HL-60 (cell line): Measurements from ENCODE around the gene RAI14.
"Not testable (repeated sequence)": the region's sequence is repeated elsewhere in the genome, so short reads cannot be mapped to it uniquely, and the experiment has no call there.

Source experiments
- DNase-seq, 2 experiments: peaks; one replicate each; pipeline ENCODE4 v3.0.0-alpha.2; 2010 to 2020; ENCODE audit warnings: low read depth in 1 of 2, low spot score in 1 of 2
- H3K27ac ChIP-seq: fragments of 250-450 bp; sonication (Bioruptor Pico); replicated peaks from 2 replicates; pipeline ENCODE4 v1.5.1; 2020; ENCODE audit warnings: mild to moderate bottlenecking, moderate library complexity
- H3K27me3 ChIP-seq: fragments of 250-450 bp; sonication (Bioruptor Pico); 2 replicates; pipeline ENCODE4 v1.5.1; 2021; ENCODE audit warnings: mild to moderate bottlenecking, moderate library complexity; ENCODE audit not compliant: insufficient read depth, poor library complexity, severe bottlenecking
- H3K4me3 ChIP-seq: replicated peaks from 2 replicates; pipeline ENCODE4 v1.5.1; 2011; ENCODE audit warnings: mild to moderate bottlenecking, control low read depth, low read length; ENCODE audit not compliant: insufficient read depth
- CTCF ChIP-seq: IDR thresholded peaks from one replicate; pipeline ENCODE4 v1.5.1; 2011; ENCODE audit warnings: low read length, control low read depth, inconsistent platforms; ENCODE audit not compliant: insufficient read depth
- GABPA ChIP-seq: IDR thresholded peaks from 2 replicates; pipeline ENCODE4 v1.6.1; 2012; ENCODE audit warnings: low read depth
- POLR2AphosphoS5 ChIP-seq: IDR thresholded peaks from 2 replicates; pipeline ENCODE4 v1.6.1; 2012; ENCODE audit warnings: low read depth
- SPI1 ChIP-seq: IDR thresholded peaks from 2 replicates; pipeline ENCODE4 v1.6.1; 2012; ENCODE audit warnings: low read depth, mild to moderate bottlenecking, borderline replicate concordance
- TF ChIP-seq, protein P1 (sequence below): IDR thresholded peaks from 2 replicates; pipeline ENCODE4 v1.6.1; 2012; ENCODE audit warnings: low read depth; ENCODE audit not compliant: insufficient replicate concordance

Gene RAI14

GRCh38 chr5:34826347-34826746 is 170.2 kb downstream of the RAI14 start:
- Histone ChIP-seq H3K4me3 (no peak overlapping the region), H3K27me3 (no peaks in the 10 kb centered on the region), H3K27ac (no peak overlapping the region)
- TF ChIP-seq CTCF (no peak), GABPA (no peak), SPI1 (no peak), POLR2AphosphoS5 (no peak)
- TF ChIP-seq, protein P1, sequence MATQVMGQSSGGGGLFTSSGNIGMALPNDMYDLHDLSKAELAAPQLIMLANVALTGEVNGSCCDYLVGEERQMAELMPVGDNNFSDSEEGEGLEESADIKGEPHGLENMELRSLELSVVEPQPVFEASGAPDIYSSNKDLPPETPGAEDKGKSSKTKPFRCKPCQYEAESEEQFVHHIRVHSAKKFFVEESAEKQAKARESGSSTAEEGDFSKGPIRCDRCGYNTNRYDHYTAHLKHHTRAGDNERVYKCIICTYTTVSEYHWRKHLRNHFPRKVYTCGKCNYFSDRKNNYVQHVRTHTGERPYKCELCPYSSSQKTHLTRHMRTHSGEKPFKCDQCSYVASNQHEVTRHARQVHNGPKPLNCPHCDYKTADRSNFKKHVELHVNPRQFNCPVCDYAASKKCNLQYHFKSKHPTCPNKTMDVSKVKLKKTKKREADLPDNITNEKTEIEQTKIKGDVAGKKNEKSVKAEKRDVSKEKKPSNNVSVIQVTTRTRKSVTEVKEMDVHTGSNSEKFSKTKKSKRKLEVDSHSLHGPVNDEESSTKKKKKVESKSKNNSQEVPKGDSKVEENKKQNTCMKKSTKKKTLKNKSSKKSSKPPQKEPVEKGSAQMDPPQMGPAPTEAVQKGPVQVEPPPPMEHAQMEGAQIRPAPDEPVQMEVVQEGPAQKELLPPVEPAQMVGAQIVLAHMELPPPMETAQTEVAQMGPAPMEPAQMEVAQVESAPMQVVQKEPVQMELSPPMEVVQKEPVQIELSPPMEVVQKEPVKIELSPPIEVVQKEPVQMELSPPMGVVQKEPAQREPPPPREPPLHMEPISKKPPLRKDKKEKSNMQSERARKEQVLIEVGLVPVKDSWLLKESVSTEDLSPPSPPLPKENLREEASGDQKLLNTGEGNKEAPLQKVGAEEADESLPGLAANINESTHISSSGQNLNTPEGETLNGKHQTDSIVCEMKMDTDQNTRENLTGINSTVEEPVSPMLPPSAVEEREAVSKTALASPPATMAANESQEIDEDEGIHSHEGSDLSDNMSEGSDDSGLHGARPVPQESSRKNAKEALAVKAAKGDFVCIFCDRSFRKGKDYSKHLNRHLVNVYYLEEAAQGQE, result no peak
- no peak for DNase-seq

GRCh38 chr5:34827588-34828506 is 171.7 kb downstream of the RAI14 start:
- H3K27me3 ChIP-seq, result no peaks in the 10 kb centered on the region
- TF ChIP-seq POLR2AphosphoS5, result no peak
- TF ChIP-seq SPI1, result no peak
- TF ChIP-seq GABPA, result no peak
- TF ChIP-seq CTCF, result no peak
- no peak overlapping the region for H3K4me3 ChIP-seq
- no peak for DNase-seq
- H3K27ac ChIP-seq, result no peak overlapping the region

DNA sequence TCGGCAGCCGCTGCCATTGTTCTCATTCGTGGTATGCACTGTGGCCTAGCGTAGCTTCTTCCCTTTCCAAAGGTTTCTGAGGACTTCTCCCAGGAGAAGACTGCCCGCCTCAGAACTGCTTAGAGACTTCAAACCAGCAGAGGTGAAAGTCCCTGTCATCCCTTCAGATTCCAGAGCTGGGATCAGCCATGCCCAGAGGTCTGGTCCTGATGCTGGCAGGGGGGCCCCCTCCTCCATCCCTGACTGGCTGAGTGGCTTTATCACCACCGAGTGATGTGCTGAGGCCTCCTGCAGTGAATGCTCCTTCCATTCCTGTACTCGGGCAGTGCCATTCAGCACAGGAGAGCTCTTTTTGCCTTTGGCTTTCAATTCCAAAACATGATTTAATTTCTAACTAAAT is 174.7 kb downstream of the RAI14 start:
- not testable (repeated sequence) for DNase-seq, H3K27me3 ChIP-seq, H3K4me3 ChIP-seq, H3K27ac ChIP-seq

GRCh38 chr5:34831303-34831702 is 175.2 kb downstream of the RAI14 start:
- Histone ChIP-seq H3K4me3 (no peak overlapping the region), H3K27me3 (no peaks in the 10 kb centered on the region), H3K27ac (no peak overlapping the region)
- no peak for DNase-seq
- TF ChIP-seq, protein P1, result no peak
- no peak for TF ChIP-seq POLR2AphosphoS5

GRCh38 chr5:34832568-34832967 is 176.4 kb downstream of the RAI14 start:
- no peak for DNase-seq
- Histone ChIP-seq H3K27me3 (no peaks in the 10 kb centered on the region), H3K27ac (no peak overlapping the region), H3K4me3 (no peak overlapping the region)
- no peak for TF ChIP-seq GABPA
- no peak for TF ChIP-seq POLR2AphosphoS5
- TF ChIP-seq SPI1, result no peak
- TF ChIP-seq, protein P1, result no peak
- TF ChIP-seq CTCF, result no peak
